Dermis lymphatic vessel endothelial cell (primary cell): ENCODE data around the gene GORASP2. TPM values are rescaled to one million over a fixed set of nuclear protein-coding genes. Genes with fewer than 3 reads are reported as not detected.

Experiments used
- total RNA-seq: library from RNA; depleted of rRNA; stranded (reverse); fragments of >200 nt; gene quantifications from 2 replicates; pipeline ENCODE4 v1.2.1, GENCODE V29; 2014

Gene GORASP2
- 23.5 and 28.4 TPM in 2 replicates for total RNA-seq

GRCh38 chr2:170928824-170929685 lies at the start of gene GORASP2:
Gene GORASP2, plus strand, starts transcription at chr2:170929253. Its CDS starts 88 bp downstream, at chr2:170929341.

Other genes starting within 250 kb of the GORASP2 start
- gene SP5, start 213.9 kb upstream of the GORASP2 start, total RNA-seq: not detected in 2 replicates
- gene ERICH2, start 158.9 kb upstream of the GORASP2 start, total RNA-seq: not detected in 2 replicates
- gene GAD1, start 112.4 kb upstream of the GORASP2 start, total RNA-seq: 0.52 and 0.76 TPM in 2 replicates
- 16.9 and 17.1 TPM in 2 replicates for gene TLK1, start 231.6 kb downstream of the GORASP2 start, total RNA-seq